SU-DHL-6 (cell line): Measurements from ENCODE around the gene WIPF3.

Experiments used
- H2AFZ ChIP-seq: fragments of 200-600 bp; sonication (generic); 2 replicates; pipeline ENCODE4 v1.6.1; 2014; ENCODE audit warnings: low read depth, mild to moderate bottlenecking, moderate library complexity, mixed read lengths, antibody characterized with exemption, low read length; ENCODE audit not compliant: severe bottlenecking
- H3F3A ChIP-seq: fragments of 200-600 bp; shearing (Covaris generic); 2 replicates; pipeline ENCODE4 v1.6.0; 2016; ENCODE audit warnings: antibody characterized with exemption, mild to moderate bottlenecking; ENCODE audit not compliant: insufficient read depth
- H3K27ac ChIP-seq: fragments of 200-600 bp; sonication (generic); 2 replicates; pipeline ENCODE4 v1.5.1; 2016; ENCODE audit warnings: low read depth, mild to moderate bottlenecking, low read length, moderate library complexity, mixed read lengths
- H3K27me3 ChIP-seq: fragments of 200-600 bp; sonication (generic), shearing (Covaris generic); 2 replicates; pipeline ENCODE4 v1.6.0; 2014; ENCODE audit warnings: mild to moderate bottlenecking, low read length
- H3K36me3 ChIP-seq: fragments of 200-600 bp; sonication (generic); 2 replicates; pipeline ENCODE4 v1.6.1; 2014; ENCODE audit warnings: mild to moderate bottlenecking, low read length, mixed read lengths
- H3K4me2 ChIP-seq: fragments of 300-600, 200-600 bp; shearing (Covaris generic), sonication (generic); 2 replicates; pipeline ENCODE4 v1.6.0; 2014; ENCODE audit warnings: low read length, low read depth, mild to moderate bottlenecking; ENCODE audit not compliant: poor library complexity, severe bottlenecking
- H3K4me3 ChIP-seq: fragments of 200-600 bp; sonication (generic); 2 replicates; pipeline ENCODE4 v1.5.1; 2014; ENCODE audit warnings: antibody characterized with exemption, low read length, mild to moderate bottlenecking, mixed read lengths; ENCODE audit not compliant: insufficient read depth, poor library complexity, severe bottlenecking
- H3K79me2 ChIP-seq: fragments of 200-600 bp; sonication (generic); 2 replicates; pipeline ENCODE4 v1.6.1; 2014; ENCODE audit warnings: mild to moderate bottlenecking, low read length, moderate library complexity; ENCODE audit not compliant: insufficient read depth
- H3K9ac ChIP-seq: fragments of 200-600 bp; sonication (generic); 2 replicates; pipeline ENCODE4 v1.7.0; 2014; ENCODE audit warnings: mild to moderate bottlenecking, low read length
- H3K9me2 ChIP-seq: fragments of 200-600 bp; sonication (generic); replicated peaks from 2 replicates; pipeline ENCODE4 v1.6.1; 2014; ENCODE audit warnings: low read length; ENCODE audit not compliant: insufficient read depth
- H3K9me3 ChIP-seq: fragments of 200-600 bp; sonication (generic); 2 replicates; pipeline ENCODE4 v1.6.1; 2014; ENCODE audit warnings: low read length, mixed read lengths; ENCODE audit not compliant: insufficient read depth
- H4K20me1 ChIP-seq: fragments of 200-600 bp; sonication (generic); 2 replicates; pipeline ENCODE4 v1.6.1; 2014; ENCODE audit warnings: low read depth, mild to moderate bottlenecking, antibody characterized with exemption, low read length, moderate library complexity, mixed read lengths
- CTCF ChIP-seq: fragments of 200-600 bp; sonication (generic); IDR thresholded peaks from one replicate; pipeline ENCODE4 v1.5.1; 2017; ENCODE audit warnings: antibody characterized with exemption, mild to moderate bottlenecking, low read length, moderate library complexity; ENCODE audit not compliant: insufficient read depth, poor library complexity, severe bottlenecking
- EZH2phosphoT487 ChIP-seq: fragments of 200-600 bp; sonication (generic), shearing (Covaris generic); conservative IDR thresholded peaks from 2 replicates; pipeline ENCODE4 v1.6.1; 2018; ENCODE audit warnings: mild to moderate bottlenecking, antibody characterized with exemption, low read length, moderate library complexity, mixed read lengths

WIPF3 gene

GRCh38 chr7:29843093-29843492 is 36.8 kb downstream of the WIPF3 start:
- Histone ChIP-seq H4K20me1 (no peaks in the 10 kb centered on the region), H3K27ac (no peak overlapping the region), H2AFZ (no peak overlapping the region), H3K9me2 (no peaks in the 10 kb centered on the region), H3K4me2 (no peak overlapping the region), H3K27me3 (no peaks in the 10 kb centered on the region), H3K9me3 (no peaks in the 10 kb centered on the region), H3K79me2 (no peaks in the 10 kb centered on the region), H3K4me3 (no peak overlapping the region), H3F3A (no peaks in the 10 kb centered on the region), H3K9ac (no peak overlapping the region), H3K36me3 (no peaks in the 10 kb centered on the region)
- TF ChIP-seq CTCF (no peak), EZH2phosphoT487 (no peak)

- H3K4me3 ChIP-seq = no peak overlapping the region
- H4K20me1 ChIP-seq = no peaks in the 10 kb centered on the region
- no peaks in the 10 kb centered on the region for H3F3A ChIP-seq
- H2AFZ ChIP-seq = no peak overlapping the region
- no peak overlapping the region for H3K27ac ChIP-seq
- no peaks in the 10 kb centered on the region for H3K36me3 ChIP-seq
- no peak for TF ChIP-seq CTCF
- no peaks in the 10 kb centered on the region for H3K79me2 ChIP-seq
- no peak overlapping the region for H3K9ac ChIP-seq
- H3K9me3 ChIP-seq = no peaks in the 10 kb centered on the region
- no peaks in the 10 kb centered on the region for H3K27me3 ChIP-seq
- H3K4me2 ChIP-seq = no peak overlapping the region
- no peaks in the 10 kb centered on the region for H3K9me2 ChIP-seq
Measured at GRCh38 chr7:29843726-29844125, 37.4 kb downstream of the WIPF3 start.

- no peak overlapping the region for H3K27ac ChIP-seq
- no peaks in the 10 kb centered on the region for H3K9me3 ChIP-seq
- H3K9ac ChIP-seq = no peak overlapping the region
- TF ChIP-seq CTCF (no peak), EZH2phosphoT487 (no peak)
- no peaks in the 10 kb centered on the region for H3F3A ChIP-seq
- H3K4me2 ChIP-seq = no peak overlapping the region
- H3K9me2 ChIP-seq = no peaks in the 10 kb centered on the region
- H3K27me3 ChIP-seq = no peaks in the 10 kb centered on the region; the same call in 1 of the 2 replicates
- H3K79me2 ChIP-seq = no peaks in the 10 kb centered on the region
- no peaks in the 10 kb centered on the region for H3K36me3 ChIP-seq
- no peak overlapping the region for H2AFZ ChIP-seq
- no peaks in the 10 kb centered on the region for H4K20me1 ChIP-seq
- H3K4me3 ChIP-seq = no peak overlapping the region
Measured at GRCh38 chr7:29844559-29844958, 38.3 kb downstream of the WIPF3 start.

GRCh38 chr7:29847496-29847895 is 41.2 kb downstream of the WIPF3 start:
- Histone ChIP-seq H3K9me2 (no peaks in the 10 kb centered on the region), H3K9ac (no peak overlapping the region), H3K9me3 (no peaks in the 10 kb centered on the region), H3K27me3 (no peaks in the 10 kb centered on the region; the same call in 1 of the 2 replicates), H3K27ac (no peak overlapping the region), H3K4me2 (no peak overlapping the region), H3K4me3 (no peak overlapping the region), H3F3A (no peaks in the 10 kb centered on the region), H2AFZ (no peak overlapping the region), H4K20me1 (no peaks in the 10 kb centered on the region), H3K36me3 (no peaks in the 10 kb centered on the region), H3K79me2 (no peaks in the 10 kb centered on the region)
- TF ChIP-seq CTCF = no peak
- TF ChIP-seq EZH2phosphoT487 = no peak
